Stimulated activated CD8-positive, alpha-beta memory T cell treated with anti-CD3 and anti-CD28 coated beads, Interleukin-4, amount 100 ng/mL, for 24 hours (primary cell): ENCODE data around the gene SYT7.

ENCODE experiments used
- DNase-seq: peaks from one replicate; pipeline ENCODE4 v3.0.0-alpha.2; 2020; ENCODE audit warnings: low read depth

SYT7 gene

DNA sequence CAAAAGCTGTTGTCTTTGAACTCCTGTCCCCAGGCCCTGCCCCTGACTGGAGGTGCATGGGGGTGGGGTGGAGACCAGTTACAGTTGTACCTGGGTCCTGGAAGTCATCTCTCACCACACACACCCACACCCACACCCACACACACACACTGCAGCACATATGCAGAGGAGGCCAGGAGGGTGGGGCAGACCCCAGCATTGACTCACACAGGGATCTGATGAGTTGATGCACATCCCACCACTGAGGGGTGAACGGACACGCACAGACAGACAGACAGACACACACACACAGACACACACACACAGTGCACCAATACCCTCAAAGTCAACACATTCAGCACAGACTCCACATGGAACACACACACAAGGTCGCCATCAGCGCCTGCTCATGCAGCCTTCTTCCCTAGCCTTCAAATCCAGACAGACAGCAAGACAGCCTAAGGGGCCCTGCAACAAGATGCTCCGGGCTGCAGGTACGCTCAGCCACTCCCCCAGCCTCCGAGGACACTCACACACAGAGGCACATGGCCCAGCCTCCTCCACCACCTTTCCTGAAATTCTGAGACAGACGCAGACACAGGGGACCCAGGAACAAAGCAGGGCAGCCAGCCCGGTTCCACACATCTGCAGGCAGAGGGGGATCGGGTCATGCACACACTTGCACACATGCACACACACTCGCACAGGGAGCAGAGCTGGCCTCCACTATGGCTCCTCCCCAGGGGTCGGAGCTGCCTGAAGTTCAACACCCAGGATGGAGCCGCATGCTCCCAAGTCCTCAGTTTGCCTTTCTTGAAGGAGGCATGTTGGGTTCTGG is 26.5 kb downstream of the SYT7 start:
- no peak for DNase-seq

DNA sequence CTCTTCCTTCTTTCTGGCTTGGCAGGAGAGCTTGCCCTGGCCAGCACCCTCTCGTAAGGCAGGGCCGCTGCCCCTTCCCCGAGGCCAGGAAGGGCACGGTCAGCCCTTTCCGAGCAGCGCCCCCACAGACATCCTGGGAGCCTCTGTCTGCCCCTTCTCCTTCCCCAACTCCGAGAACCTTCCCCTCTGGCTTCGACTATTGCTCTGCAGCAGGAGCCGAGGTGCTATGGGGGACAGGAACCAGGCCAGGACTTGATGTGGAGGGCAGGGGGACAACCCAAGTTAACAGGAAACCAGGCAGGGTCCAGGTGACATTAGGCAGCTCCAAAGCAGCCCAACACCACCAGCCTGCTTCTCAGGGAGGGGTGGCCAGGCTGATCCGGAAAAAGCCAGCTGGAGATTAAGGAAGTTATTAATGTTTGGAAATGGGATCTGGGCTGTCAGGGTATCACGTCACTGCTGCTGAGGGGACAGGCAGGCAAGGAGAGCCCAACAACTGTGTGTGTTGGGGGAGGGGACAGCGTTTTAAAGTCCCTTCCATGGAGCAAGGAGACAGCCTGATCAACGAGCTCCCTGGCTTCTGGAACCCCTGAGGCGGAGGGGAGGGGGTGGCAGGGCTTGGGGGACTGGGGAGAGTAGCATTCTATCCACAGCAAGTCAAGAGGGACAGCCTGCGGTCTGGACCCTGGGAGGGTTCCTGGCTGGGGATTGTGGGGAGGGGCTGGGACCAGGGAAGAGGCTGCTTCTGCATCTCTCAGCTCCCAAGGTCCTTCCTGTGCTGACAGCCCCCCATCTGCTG is 27.3 kb downstream of the SYT7 start:
- DNase-seq = no peak

DNA sequence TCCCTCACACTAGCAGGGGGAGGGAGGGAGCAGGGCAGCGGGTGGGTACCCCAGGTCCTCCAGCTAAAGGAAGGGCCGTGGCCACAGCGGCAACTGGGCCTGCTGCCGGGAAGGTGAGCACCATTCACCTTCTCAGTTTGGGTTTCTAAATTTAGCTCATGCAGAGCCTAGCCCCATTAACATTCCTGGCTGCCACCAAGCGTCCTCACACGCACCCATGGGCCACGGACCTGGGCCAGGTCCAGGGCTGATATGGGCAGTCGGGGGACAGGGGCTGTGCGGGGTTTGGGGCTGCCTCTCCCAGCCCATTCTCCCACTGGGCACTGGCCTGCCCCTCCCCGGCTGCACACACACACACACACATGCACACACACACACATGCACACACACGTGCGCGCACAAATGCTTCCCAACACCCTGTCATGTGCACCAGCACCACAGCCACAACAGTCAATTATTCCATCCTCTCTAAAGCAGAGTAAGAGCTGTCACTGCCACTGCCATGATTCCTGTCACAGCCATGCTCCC is 28.7 kb downstream of the SYT7 start:
- no peak for DNase-seq

DNA sequence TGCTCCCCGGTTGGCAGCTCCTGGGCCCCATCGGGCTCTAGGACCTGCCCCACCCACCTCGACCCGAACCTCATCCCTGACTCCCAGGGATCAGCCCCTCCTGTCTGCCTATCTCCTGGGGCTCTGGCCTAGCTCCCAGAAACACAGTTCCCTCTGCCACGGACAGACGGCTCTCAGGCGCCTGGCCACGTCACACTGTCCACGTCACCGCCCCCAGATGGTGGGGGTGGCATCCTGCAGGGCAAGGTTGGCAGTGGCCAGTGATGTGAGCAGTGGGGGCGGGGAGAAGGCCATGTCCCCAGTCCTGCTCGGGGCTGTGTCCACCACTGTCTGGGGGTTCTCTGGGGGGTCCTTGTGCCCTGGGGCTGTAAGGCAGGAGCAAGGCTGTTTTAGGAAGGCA is 29.2 kb downstream of the SYT7 start:
- no peak for DNase-seq

DNA sequence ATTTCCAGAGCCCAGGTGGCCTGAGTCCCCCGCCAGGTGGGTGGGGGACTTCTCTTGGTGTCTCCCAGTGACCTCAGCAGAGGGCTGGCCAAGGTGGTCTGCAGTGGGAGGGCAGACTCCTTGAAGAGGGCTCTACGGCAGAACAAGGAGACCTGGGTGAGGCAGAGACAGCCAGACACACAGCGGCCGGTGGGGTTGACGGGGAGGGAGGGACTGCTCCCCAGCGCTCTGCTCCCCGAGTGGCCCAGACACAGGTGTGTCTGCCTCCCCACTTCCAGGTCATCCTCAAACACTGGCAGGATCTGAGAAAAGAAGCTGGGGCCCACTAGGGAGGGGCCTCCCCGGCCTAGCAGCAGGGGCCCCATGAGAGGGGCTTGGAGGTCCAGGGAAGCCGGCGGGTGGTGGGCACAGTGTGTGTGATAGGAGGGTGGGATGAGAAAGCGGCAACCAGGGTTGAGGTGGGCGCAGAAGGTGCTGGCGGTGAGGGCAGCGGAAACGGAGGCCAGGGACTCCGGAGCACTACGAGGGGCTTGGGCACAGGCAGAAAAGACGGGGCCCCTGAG is 30.1 kb downstream of the SYT7 start:
- DNase-seq = no peak

DNA sequence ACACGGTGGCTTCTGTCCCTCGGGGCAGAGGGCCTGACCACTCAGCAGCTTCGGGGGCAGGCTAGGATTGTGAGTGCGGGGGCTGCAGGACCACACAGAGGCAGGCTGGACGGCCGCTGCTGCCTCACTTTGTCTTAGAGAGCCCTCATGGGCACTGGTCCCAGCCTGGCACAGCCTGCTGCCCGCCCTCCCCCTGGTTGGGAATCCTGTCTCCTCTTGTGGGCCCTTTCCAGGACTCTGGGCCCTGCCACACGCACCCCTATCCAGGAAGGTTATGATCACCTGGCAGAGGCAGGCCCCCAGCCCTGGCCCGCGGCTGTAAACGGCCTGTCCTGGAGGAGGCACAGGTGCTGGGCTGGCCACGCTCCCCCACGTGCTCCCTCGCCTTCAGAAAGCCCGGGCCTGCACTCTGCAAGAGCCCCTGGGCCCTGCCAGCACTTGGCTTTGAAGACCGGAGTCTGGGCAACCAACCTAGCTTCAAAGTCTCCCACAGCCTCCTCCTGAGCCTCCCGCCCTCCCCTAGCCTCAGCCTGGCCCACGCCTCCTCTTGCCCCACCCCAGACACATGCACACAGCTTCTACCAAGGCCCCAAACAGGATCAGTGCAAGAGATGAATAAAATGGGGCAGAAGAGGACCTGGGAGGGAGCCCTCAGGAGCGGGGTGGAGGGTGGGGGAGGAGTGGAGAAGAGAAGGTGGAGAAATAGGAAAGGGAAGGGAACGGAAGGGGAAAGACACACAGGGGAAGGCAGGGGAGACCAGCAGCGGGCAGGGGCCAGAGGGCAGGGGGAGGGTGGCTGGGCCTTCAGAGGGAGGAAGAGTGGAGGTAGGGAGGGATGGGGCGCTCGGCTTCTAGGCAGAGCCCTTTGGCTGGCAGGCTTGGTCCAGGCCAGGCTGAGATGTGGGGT is 31.0 kb downstream of the SYT7 start:
- DNase-seq = no peak

DNA sequence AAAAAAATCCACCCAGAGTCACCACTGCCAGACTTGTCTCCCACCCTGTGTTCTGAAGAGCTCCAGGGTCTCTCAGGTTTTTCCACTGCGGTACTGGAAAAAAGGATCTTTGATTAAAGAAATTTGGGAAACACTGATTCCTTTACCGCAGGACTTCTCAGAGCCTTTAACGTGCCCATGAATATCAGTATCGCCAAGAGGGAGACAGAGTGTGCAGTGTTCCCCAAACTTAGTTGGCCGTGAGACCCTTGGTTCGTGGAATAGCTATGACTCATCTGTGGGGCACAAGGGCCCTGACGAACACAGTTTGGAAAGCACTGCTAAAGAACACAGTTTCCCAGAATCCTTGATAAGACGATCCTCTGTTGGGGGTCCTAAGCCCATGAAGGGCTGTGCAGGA is 31.7 kb downstream of the SYT7 start:
- DNase-seq = no peak

DNA sequence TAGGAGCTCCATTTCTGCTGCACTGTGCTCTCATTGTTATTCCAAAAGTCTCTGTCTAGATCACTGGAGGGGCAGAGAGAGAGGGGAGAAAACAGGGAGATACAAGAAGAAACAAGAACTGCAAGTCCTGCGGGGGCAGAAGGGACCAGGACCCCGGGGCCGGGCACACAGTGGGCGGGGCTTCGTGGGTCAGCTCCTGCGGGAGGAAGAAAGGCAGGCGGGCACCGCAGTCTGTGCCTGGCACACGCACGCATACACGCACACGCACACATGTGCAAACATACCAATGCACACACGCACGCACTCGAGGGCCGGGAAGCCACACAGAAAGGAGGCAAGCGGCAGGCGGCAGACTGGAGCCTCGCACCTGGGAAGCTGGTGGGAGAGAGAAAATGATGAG is 33.6 kb downstream of the SYT7 start:
- DNase-seq = no peak

DNA sequence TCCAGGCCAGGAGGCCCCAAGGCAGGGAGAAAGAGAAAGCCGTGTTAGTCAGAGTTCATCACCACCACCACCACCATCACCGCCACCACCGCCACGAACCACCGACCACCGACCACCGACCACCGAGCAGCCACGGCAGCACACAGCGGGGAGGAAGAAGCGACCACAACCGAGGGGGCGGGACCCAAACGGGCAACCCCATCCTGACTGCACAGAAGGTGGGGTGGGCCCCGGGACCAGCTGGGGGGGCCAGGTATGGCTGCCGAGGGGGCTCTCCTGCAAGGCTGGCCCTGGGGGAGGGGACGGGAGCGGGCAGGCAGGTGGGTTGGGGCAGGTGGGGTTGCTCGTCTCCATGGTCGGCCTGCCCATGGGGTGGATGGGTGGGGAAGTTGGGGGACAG is 34.2 kb downstream of the SYT7 start:
- no peak for DNase-seq

DNA sequence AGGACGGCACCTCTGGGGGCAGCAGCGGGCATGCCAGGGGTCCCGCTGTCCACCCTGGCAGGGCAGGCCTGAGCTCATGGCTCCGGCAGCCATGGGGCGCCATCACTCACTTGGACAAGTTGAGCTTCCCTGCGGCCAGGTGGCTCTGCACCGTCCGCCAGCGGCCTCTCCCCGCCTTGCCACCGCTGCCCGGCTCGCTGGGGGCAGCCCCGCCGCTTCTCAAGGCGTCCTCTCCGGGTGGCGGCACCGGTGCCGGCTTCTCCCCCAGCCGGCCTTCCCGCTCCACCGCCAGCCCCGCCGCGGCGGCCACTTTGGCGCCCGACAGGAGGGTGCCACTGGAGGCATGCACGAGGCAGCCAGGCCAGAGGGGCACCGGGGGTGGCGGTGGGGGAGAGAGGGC is 35.0 kb downstream of the SYT7 start:
- DNase-seq = no peak

DNA sequence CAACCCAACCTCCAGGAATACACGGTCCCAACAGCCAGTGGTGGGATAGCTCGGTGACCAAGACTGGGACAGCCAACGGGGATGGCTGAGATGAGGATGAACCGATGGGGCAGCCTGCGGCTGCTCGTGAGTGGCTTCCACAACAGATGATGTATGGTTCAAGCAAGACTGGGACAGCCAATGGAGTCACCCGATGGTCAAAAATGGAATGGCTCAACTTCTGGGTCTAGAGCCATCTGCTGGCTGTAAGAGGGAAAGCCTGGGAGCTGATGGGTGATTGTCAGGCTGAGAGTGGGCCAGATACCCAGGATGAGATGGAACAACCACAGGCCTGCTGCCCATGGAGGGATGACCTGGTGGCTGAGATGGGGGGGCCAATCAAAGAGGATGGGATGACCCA is 35.5 kb downstream of the SYT7 start:
- DNase-seq = no peak

DNA sequence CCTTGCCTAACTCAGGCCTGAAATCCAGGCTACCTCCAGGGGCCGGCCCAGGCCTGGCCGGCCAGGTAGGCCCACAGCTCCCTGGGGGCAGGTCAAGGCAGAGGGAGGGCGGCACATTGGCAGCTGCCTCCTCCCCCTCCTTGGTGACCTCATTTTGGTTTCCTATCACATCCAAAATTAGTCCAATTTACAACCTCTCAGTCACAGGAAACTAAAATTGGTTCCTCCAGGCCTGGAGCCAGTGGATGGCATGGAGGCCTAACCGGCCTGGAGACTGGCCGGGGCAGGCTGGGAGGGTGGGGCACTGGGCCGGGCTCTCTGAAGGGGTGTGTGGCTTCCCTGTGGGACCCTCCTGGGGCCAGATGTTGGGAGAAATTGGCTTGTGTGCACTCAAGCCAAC is 36.4 kb downstream of the SYT7 start:
- DNase-seq = no peak

DNA sequence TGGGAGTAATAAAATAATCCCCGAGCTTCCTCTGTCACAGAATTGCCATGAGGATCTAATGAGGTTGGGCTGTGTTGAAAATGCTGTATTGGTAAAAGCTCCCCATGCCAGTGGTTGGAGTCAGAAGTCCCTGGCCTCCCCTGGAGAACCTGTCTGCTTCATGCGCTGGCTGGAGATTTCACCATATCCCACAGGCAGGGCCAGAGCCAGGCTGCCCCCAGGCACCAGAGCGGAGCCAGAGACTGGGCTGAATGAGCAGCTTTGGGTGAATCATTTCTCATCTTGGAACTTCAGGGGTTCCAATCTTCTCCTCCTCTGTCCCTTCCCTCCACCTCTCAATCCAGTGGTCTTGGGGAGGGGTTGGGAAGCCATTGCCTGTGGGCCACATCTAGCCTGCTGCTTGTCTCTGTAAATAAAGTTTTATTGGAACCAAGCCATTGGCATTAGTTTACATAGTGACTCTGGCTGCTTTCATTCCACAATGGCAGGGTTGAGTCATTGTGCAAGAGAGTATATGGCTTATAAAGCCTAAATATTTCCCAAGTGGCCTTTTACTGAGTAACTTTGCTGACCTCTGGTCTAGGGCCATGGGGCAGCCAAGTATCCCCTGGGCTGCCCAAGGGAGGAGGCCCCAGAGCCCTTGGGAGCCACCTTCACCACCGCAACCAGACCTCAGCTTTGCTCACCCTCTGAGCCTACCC is 37.1 kb downstream of the SYT7 start:
- no peak for DNase-seq

DNA sequence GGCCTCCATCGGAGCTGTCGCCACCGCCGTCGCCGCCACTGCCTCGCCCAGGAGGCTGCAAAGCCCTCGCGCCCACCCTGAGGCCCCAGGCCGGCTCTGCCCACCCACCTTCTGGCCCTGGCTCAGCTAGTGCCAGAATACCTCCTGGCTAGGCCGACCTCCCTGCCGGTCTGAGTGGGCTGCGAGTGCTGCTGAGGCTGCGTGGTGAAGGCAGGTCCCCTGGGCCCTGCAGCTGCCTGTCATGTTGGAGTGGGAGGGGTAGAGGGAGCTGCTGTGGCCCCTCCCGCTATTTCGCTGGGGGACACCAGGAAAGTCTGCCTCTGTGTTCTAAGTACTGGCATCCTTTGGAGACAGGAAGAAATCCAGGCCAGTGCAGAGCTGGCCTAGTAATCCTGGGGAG is 38.2 kb downstream of the SYT7 start:
- DNase-seq = no peak

DNA sequence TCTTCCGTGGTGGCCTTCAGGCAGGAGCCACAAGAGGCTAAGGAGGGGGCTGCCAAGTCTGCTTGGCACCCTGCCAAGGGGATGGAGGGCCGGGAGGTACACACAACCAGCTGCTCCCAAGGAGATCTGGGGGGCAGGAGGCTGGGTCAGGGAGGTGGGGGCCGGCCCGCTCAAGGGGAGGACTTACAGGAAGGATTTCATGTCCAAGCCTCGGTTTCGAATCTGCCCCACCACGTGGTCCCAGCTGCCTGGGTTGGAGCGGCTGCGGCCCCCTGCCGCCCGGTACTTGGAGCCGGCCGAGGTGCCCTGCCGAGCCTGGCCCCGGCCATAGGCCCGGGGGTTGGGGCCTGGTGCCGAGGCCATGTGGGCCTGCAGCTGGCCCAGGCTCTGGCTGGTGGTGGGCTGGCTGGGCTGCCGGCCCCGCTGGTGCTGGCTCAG is 38.8 kb downstream of the SYT7 start:
- no peak for DNase-seq

DNA sequence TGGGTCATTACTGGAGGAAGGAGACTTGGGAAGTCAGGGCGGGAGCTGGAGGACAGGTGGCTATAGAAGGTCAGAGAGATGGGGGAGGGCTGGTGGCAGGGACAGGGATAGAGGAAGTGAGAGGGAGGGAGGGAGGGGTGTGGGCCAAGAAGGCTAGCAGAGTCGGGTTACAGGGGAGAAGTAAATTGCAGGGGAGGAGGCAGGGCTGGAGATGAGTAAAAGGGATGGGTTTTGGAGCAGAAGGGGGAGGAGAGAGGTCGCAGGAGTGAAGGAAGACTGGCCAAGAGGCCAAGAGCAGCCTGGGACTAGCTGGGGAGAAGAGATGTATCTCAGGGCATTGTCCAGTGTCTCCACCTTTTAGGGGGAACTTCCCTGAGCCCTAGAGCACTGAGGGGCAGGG is 39.3 kb downstream of the SYT7 start:
- no peak for DNase-seq

DNA sequence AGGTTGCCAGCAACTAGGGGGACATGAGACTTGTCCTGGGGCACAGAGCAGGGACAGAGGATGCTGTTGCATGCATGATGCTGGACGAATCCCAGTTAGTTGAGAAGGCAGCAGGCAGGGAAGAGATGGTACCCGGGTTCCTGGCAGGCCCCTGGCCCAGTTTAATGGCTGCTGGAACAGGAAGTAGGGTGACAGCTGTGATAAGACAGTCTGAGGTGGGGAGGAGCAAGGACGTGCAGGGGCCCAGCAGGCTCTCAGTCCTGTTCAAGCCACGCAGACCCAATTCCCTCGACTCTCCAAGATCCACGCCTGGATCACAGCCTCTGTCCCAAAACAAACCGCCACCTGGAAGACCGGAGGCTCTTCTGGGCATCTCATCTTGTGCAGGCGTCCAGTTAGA is 40.3 kb downstream of the SYT7 start:
- DNase-seq = no peak

DNA sequence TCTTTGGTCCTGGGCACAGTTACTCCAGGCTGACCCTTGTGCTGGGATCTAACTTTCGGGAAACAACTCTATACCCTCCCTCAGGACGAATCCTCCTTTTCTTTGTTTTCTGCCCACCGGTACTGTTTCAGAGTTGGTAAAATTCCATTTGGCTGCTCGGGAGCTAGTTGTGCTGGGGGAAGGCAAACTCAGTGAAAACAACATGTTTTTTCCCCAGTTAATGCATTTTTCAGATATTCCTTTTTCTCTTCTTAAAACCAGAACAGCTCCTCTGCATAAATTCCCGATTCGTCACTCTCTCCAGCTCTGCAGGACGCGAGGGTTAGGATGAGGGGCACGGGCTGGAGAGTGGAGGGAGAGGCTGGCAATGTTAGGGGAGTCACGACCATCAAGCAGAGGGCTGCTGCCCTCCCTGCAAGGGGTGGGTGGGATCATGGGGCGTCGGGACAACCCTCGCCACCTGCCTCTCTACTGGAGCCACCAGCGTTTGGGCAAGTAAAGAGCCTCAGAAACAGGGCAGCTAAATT is 41.0 kb downstream of the SYT7 start:
- DNase-seq = no peak

DNA sequence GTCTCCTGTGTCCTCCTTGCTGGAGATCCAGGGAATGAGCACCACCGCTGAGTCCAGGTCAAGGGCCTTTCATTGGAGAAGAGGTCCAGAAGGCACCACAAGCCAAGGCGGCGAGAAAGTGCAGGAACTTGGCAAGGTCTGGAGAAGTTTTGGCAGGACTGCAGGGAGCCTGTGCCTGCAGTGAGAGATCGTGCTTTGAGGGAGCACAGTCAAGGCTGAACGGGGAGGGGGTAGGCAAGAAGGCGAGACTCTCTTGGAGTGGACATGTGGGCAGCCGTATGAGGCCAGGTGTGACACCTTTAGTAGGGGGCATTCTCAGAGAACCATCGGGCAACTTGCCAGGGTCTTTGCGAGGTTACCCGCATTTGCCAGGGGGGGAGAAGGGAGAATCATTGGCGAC is 41.9 kb downstream of the SYT7 start:
- DNase-seq = no peak

DNA sequence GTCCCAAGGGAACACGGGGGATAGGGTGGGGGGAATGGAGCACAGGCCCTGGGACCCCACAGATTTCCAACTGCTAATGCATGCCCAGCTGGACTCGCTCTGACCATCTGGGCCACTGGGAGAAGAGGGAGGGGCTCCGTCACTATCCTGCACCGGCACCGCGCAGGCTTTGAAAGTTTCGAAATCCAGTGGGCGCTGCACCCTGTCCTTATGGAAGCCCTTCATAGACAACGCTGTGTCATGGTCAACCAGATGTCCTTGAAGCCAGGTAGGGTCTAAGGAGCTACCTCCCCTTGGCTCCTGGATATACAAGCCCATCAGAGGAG is 42.3 kb downstream of the SYT7 start:
- no peak for DNase-seq

DNA sequence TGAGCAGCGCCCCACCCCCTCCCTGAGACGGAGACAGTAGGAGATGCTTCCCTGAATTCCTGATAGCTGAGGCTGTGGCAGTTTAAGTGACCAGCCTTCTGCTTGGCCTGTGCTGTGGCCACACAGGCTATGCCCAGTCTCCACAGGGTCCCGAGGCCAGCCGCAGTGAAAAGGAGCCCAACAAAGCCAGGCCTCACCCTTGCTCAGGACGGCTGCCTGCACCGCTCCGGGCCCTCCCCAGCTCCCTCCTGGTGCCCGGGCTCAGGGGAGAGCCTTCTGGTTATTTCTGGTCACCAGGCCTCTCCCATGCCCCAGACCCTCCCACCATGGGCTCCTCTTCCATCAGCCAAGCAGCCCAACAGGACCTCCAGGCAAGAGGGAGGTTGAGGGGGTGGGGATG is 43.5 kb downstream of the SYT7 start:
- DNase-seq = no peak
